Stimulated activated memory B cell treated with anti-CD40 and anti-IgM and Interleukin-4, amounts not matched to agents 10 μg/mL and 1 μg/mL and 100 μg/mL, for 72 hours (primary cell): ENCODE measurements around the gene PHLDA3.

Source experiments
- ATAC-seq: fragments of 150-1000 bp; cut with Tn5 transposase; 2 replicates; pipeline ENCODE4 v1.10.0; 2021
- H3K27ac Mint-ChIP-seq: one replicate; pipeline ENCODE4 v1.8.0; 2022; ENCODE audit warnings: mild to moderate bottlenecking, mixed read lengths
- H3K27me3 Mint-ChIP-seq: one replicate; pipeline ENCODE4 v1.8.0; 2022; ENCODE audit warnings: mixed read lengths
- H3K36me3 Mint-ChIP-seq: one replicate; pipeline ENCODE4 v1.8.0; 2022; ENCODE audit warnings: mixed read lengths
- H3K4me1 Mint-ChIP-seq: one replicate; pipeline ENCODE4 v1.8.0; 2022; ENCODE audit warnings: mixed read lengths
- H3K4me3 Mint-ChIP-seq: one replicate; pipeline ENCODE4 v1.8.0; 2022; ENCODE audit warnings: mild to moderate bottlenecking, moderate library complexity, mixed read lengths
- H3K9me3 Mint-ChIP-seq: one replicate; pipeline ENCODE4 v1.8.0; 2022; ENCODE audit warnings: mixed read lengths

The PHLDA3 gene

GRCh38 chr1:201468844-201469644, at the start of gene PHLDA3:
TSS of gene PHLDA3 (minus strand) at chr1:201469188. CDS start at chr1:201468786, 402 bp downstream.
- H3K27ac Mint-ChIP-seq, result no peak within 1 kb of the TSS
- peaks cover 90% of the 10 kb centered on the region for H3K27me3 Mint-ChIP-seq
- H3K36me3 Mint-ChIP-seq, result no peaks in the 10 kb centered on the region
- H3K4me3 Mint-ChIP-seq, result peak within 1 kb of the TSS; percentile 74
- no peaks in the 10 kb centered on the region for H3K4me1 Mint-ChIP-seq
- H3K9me3 Mint-ChIP-seq, result no peaks in the 10 kb centered on the region
- ATAC-seq, result peak; percentile 66

GRCh38 chr1:201518071-201518470, 49.1 kb upstream of the PHLDA3 start:
- Mint-ChIP-seq H3K4me3 (no peak overlapping the region), H3K9me3 (no peaks in the 10 kb centered on the region), H3K36me3 (peaks cover 42% of the 10 kb centered on the region), H3K27ac (no peak overlapping the region), H3K4me1 (no peaks in the 10 kb centered on the region), H3K27me3 (no peaks in the 10 kb centered on the region)
- no peak for ATAC-seq

- Mint-ChIP-seq H3K27me3 (no peaks in the 10 kb centered on the region), H3K27ac (no peak overlapping the region), H3K4me1 (peaks cover 3% of the 10 kb centered on the region), H3K9me3 (no peaks in the 10 kb centered on the region), H3K36me3 (peaks cover 39% of the 10 kb centered on the region), H3K4me3 (no peak overlapping the region)
- no peak for ATAC-seq
These were observed 48.6 kb upstream of the PHLDA3 start for GRCh38 chr1:201517631-201518030.

GRCh38 chr1:201516511-201517127, 47.6 kb upstream of the PHLDA3 start:
- ATAC-seq, result no peak
- H3K36me3 Mint-ChIP-seq, result peaks cover 29% of the 10 kb centered on the region
- H3K27ac Mint-ChIP-seq, result no peak overlapping the region
- peaks cover 13% of the 10 kb centered on the region for H3K4me1 Mint-ChIP-seq
- no peaks in the 10 kb centered on the region for H3K27me3 Mint-ChIP-seq
- no peak overlapping the region for H3K4me3 Mint-ChIP-seq
- H3K9me3 Mint-ChIP-seq, result no peaks in the 10 kb centered on the region

GRCh38 chr1:201515895-201516294, 46.9 kb upstream of the PHLDA3 start:
- Mint-ChIP-seq H3K9me3 (no peaks in the 10 kb centered on the region), H3K36me3 (peaks cover 25% of the 10 kb centered on the region), H3K27ac (no peak overlapping the region), H3K4me3 (no peak overlapping the region), H3K27me3 (no peaks in the 10 kb centered on the region), H3K4me1 (peaks cover 16% of the 10 kb centered on the region)
- ATAC-seq, result no peak

GRCh38 chr1:201515062-201515750, 46.2 kb upstream of the PHLDA3 start:
- peaks cover 17% of the 10 kb centered on the region for H3K4me1 Mint-ChIP-seq
- H3K4me3 Mint-ChIP-seq, result no peak overlapping the region
- peaks cover 22% of the 10 kb centered on the region for H3K36me3 Mint-ChIP-seq
- no peak overlapping the region for H3K27ac Mint-ChIP-seq
- no peaks in the 10 kb centered on the region for H3K9me3 Mint-ChIP-seq
- ATAC-seq, result no peak
- no peaks in the 10 kb centered on the region for H3K27me3 Mint-ChIP-seq

GRCh38 chr1:201514466-201514865, 45.5 kb upstream of the PHLDA3 start:
- Mint-ChIP-seq H3K36me3 (peaks cover 24% of the 10 kb centered on the region), H3K4me1 (peaks cover 22% of the 10 kb centered on the region), H3K27me3 (no peaks in the 10 kb centered on the region), H3K4me3 (no peak overlapping the region), H3K9me3 (no peaks in the 10 kb centered on the region), H3K27ac (no peak overlapping the region)
- no peak for ATAC-seq

- Mint-ChIP-seq H3K4me1 (peaks cover 22% of the 10 kb centered on the region), H3K36me3 (peaks cover 24% of the 10 kb centered on the region), H3K27ac (no peak overlapping the region), H3K9me3 (no peaks in the 10 kb centered on the region), H3K4me3 (no peak overlapping the region), H3K27me3 (no peaks in the 10 kb centered on the region)
- ATAC-seq, result no peak
These were observed 44.7 kb upstream of the PHLDA3 start for GRCh38 chr1:201513498-201514243.

GRCh38 chr1:201511941-201512539, 43.1 kb upstream of the PHLDA3 start:
- H3K4me1 Mint-ChIP-seq, result peaks cover 31% of the 10 kb centered on the region
- H3K4me3 Mint-ChIP-seq, result peak overlapping the region; percentile 9
- no peaks in the 10 kb centered on the region for H3K9me3 Mint-ChIP-seq
- peak; percentile 20 for ATAC-seq
- H3K27me3 Mint-ChIP-seq, result no peaks in the 10 kb centered on the region
- peaks cover 16% of the 10 kb centered on the region for H3K36me3 Mint-ChIP-seq
- no peak overlapping the region for H3K27ac Mint-ChIP-seq

- Mint-ChIP-seq H3K36me3 (peaks cover 16% of the 10 kb centered on the region), H3K9me3 (no peaks in the 10 kb centered on the region), H3K4me3 (no peak overlapping the region), H3K27me3 (no peaks in the 10 kb centered on the region), H3K4me1 (peaks cover 33% of the 10 kb centered on the region), H3K27ac (no peak overlapping the region)
- no peak for ATAC-seq
These were observed 42.5 kb upstream of the PHLDA3 start for GRCh38 chr1:201511396-201511940.

GRCh38 chr1:201510734-201511133, 41.7 kb upstream of the PHLDA3 start:
- H3K4me1 Mint-ChIP-seq, result peaks cover 41% of the 10 kb centered on the region
- no peak overlapping the region for H3K4me3 Mint-ChIP-seq
- no peaks in the 10 kb centered on the region for H3K27me3 Mint-ChIP-seq
- no peak overlapping the region for H3K27ac Mint-ChIP-seq
- no peaks in the 10 kb centered on the region for H3K9me3 Mint-ChIP-seq
- H3K36me3 Mint-ChIP-seq, result peaks cover 16% of the 10 kb centered on the region
- no peak for ATAC-seq

- H3K27ac Mint-ChIP-seq, result no peak overlapping the region
- H3K9me3 Mint-ChIP-seq, result no peaks in the 10 kb centered on the region
- no peaks in the 10 kb centered on the region for H3K27me3 Mint-ChIP-seq
- ATAC-seq, result no peak
- peaks cover 11% of the 10 kb centered on the region for H3K36me3 Mint-ChIP-seq
- H3K4me3 Mint-ChIP-seq, result no peak overlapping the region
- H3K4me1 Mint-ChIP-seq, result peaks cover 49% of the 10 kb centered on the region
These were observed 40.8 kb upstream of the PHLDA3 start for GRCh38 chr1:201509601-201510374.

GRCh38 chr1:201508809-201509208, 39.8 kb upstream of the PHLDA3 start:
- H3K4me1 Mint-ChIP-seq, result peaks cover 51% of the 10 kb centered on the region
- H3K27ac Mint-ChIP-seq, result no peak overlapping the region
- ATAC-seq, result no peak

GRCh38 chr1:201507360-201507675, 38.3 kb upstream of the PHLDA3 start:
- Mint-ChIP-seq H3K9me3 (no peaks in the 10 kb centered on the region), H3K4me3 (peak overlapping the region; percentile 86)

More at GRCh38 chr1:201508809-201509208, 39.8 kb upstream of the PHLDA3 start:
- Mint-ChIP-seq H3K4me3 (no peak overlapping the region), H3K36me3 (peaks cover 6% of the 10 kb centered on the region), H3K27me3 (no peaks in the 10 kb centered on the region), H3K9me3 (no peaks in the 10 kb centered on the region)

More at GRCh38 chr1:201507360-201507675, 38.3 kb upstream of the PHLDA3 start:
- Mint-ChIP-seq H3K4me1 (peaks cover 53% of the 10 kb centered on the region), H3K36me3 (peaks cover 6% of the 10 kb centered on the region), H3K27me3 (no peaks in the 10 kb centered on the region), H3K27ac (peak overlapping the region; percentile 81)
- ATAC-seq, result peak; percentile 9
